ENCODE measurements around the gene DGLUCY. TPM values are rescaled to one million over a fixed set of nuclear protein-coding genes. Genes with fewer than 3 reads are reported as not detected.

Gene DGLUCY
- total RNA-seq, 1 donor from 2014 or later, result 20.0 TPM

- H3K79me2 ChIP-seq (ENCODE audit: insufficient read depth, low read length), result no peaks in the 10 kb centered on the region
- Mint-ChIP-seq H3K4me1 (ENCODE audit: low read depth, unreplicated experiment) (peaks cover 8% of the 10 kb centered on the region), H3K27ac (ENCODE audit: unreplicated experiment) (peak overlapping the region; percentile 77), H3K27me3 (ENCODE audit: low read depth, unreplicated experiment) (peaks cover 10% of the 10 kb centered on the region), H3K9me3 (ENCODE audit: unreplicated experiment) (peaks cover 5% of the 10 kb centered on the region), H3K4me3 (ENCODE audit: unreplicated experiment) (no peak overlapping the region), H3K36me3 (ENCODE audit: low read depth, unreplicated experiment) (peaks cover 2% of the 10 kb centered on the region)
- H3K27me3 ChIP-seq (ENCODE audit: insufficient read depth, low read length), result no peaks in the 10 kb centered on the region
- peak overlapping the region; percentile 37 for H2AFZ ChIP-seq (ENCODE audit: low read depth, low read length)
- peak overlapping the region; percentile 49 for H3K4me2 ChIP-seq (ENCODE audit: low read length)
- H4K20me1 ChIP-seq (ENCODE audit: insufficient read depth, low read length), result no peaks in the 10 kb centered on the region
- FAIRE-seq, result peak; percentile 13
- H3K4me1 ChIP-seq (ENCODE audit: insufficient read depth, low read length), result peaks cover 7% of the 10 kb centered on the region
- TF ChIP-seq CTCF (IDR thresholded peaks at IDR 0.05; ENCODE audit: insufficient read depth, low read depth, low read length) (no peak), EZH2 (IDR thresholded peaks at IDR 0.05; ENCODE audit: insufficient read depth, low read length) (no peak)
- H3K9ac ChIP-seq (ENCODE audit: low read length), result peak overlapping the region; percentile 51
- peak; percentile 94 for DNase-seq (ENCODE audit: low read depth)
- H3K27ac ChIP-seq (ENCODE audit: low read depth, low read length), result peak overlapping the region; percentile 68
- H3K36me3 ChIP-seq (ENCODE audit: insufficient read depth, low read length), result no peaks in the 10 kb centered on the region
- H3K4me3 ChIP-seq (ENCODE audit: insufficient read depth, low read depth, low read length), result no peak overlapping the region
- H3K9me3 ChIP-seq (ENCODE audit: insufficient read depth, low read depth, low read length), result no peaks in the 10 kb centered on the region
Measured at GRCh38 chr14:91237219-91237618, 123.3 kb downstream of the DGLUCY start.

GRCh38 chr14:91238085-91238484, 124.2 kb downstream of the DGLUCY start:
- TF ChIP-seq EZH2 (IDR thresholded peaks at IDR 0.05; ENCODE audit: insufficient read depth, low read length) (no peak), CTCF (IDR thresholded peaks at IDR 0.05; ENCODE audit: insufficient read depth, low read depth, low read length) (no peak)
- no peak overlapping the region for H3K27ac Mint-ChIP-seq (ENCODE audit: unreplicated experiment)
- H3K4me3 Mint-ChIP-seq (ENCODE audit: unreplicated experiment), result no peak overlapping the region
- Histone ChIP-seq H3K27me3 (ENCODE audit: insufficient read depth, low read length) (no peaks in the 10 kb centered on the region), H2AFZ (ENCODE audit: low read depth, low read length) (no peak overlapping the region), H3K4me1 (ENCODE audit: insufficient read depth, low read length) (peaks cover 11% of the 10 kb centered on the region), H3K4me2 (ENCODE audit: low read length) (no peak overlapping the region), H3K9ac (ENCODE audit: low read length) (no peak overlapping the region), H4K20me1 (ENCODE audit: insufficient read depth, low read length) (no peaks in the 10 kb centered on the region), H3K79me2 (ENCODE audit: insufficient read depth, low read length) (no peaks in the 10 kb centered on the region), H3K4me3 (ENCODE audit: insufficient read depth, low read depth, low read length) (no peak overlapping the region), H3K36me3 (ENCODE audit: insufficient read depth, low read length) (no peaks in the 10 kb centered on the region), H3K9me3 (ENCODE audit: insufficient read depth, low read depth, low read length) (no peaks in the 10 kb centered on the region), H3K27ac (ENCODE audit: low read depth, low read length) (no peak overlapping the region)
- FAIRE-seq, result no peak
- H3K36me3 Mint-ChIP-seq (ENCODE audit: low read depth, unreplicated experiment), result peaks cover 2% of the 10 kb centered on the region
- peaks cover 10% of the 10 kb centered on the region for H3K4me1 Mint-ChIP-seq (ENCODE audit: low read depth, unreplicated experiment)
- peaks cover 8% of the 10 kb centered on the region for H3K27me3 Mint-ChIP-seq (ENCODE audit: low read depth, unreplicated experiment)
- H3K9me3 Mint-ChIP-seq (ENCODE audit: unreplicated experiment), result peaks cover 5% of the 10 kb centered on the region
- no peak for DNase-seq (ENCODE audit: low read depth)

- Histone ChIP-seq H3K27me3 (ENCODE audit: insufficient read depth, low read length) (no peaks in the 10 kb centered on the region), H3K4me2 (ENCODE audit: low read length) (no peak overlapping the region), H3K9me3 (ENCODE audit: insufficient read depth, low read depth, low read length) (no peaks in the 10 kb centered on the region), H3K27ac (ENCODE audit: low read depth, low read length) (no peak overlapping the region), H2AFZ (ENCODE audit: low read depth, low read length) (no peak overlapping the region), H3K4me1 (ENCODE audit: insufficient read depth, low read length) (peaks cover 16% of the 10 kb centered on the region), H3K79me2 (ENCODE audit: insufficient read depth, low read length) (no peaks in the 10 kb centered on the region), H3K9ac (ENCODE audit: low read length) (no peak overlapping the region), H4K20me1 (ENCODE audit: insufficient read depth, low read length) (no peaks in the 10 kb centered on the region), H3K4me3 (ENCODE audit: insufficient read depth, low read depth, low read length) (no peak overlapping the region), H3K36me3 (ENCODE audit: insufficient read depth, low read length) (no peaks in the 10 kb centered on the region)
- Mint-ChIP-seq H3K4me3 (ENCODE audit: unreplicated experiment) (no peak overlapping the region), H3K9me3 (ENCODE audit: unreplicated experiment) (peaks cover 5% of the 10 kb centered on the region), H3K27ac (ENCODE audit: unreplicated experiment) (no peak overlapping the region), H3K4me1 (ENCODE audit: low read depth, unreplicated experiment) (peaks cover 16% of the 10 kb centered on the region), H3K27me3 (ENCODE audit: low read depth, unreplicated experiment) (peaks cover 8% of the 10 kb centered on the region), H3K36me3 (ENCODE audit: low read depth, unreplicated experiment) (peaks cover 2% of the 10 kb centered on the region)
- no peak for DNase-seq (ENCODE audit: low read depth)
- TF ChIP-seq EZH2 (IDR thresholded peaks at IDR 0.05; ENCODE audit: insufficient read depth, low read length) (no peak), CTCF (IDR thresholded peaks at IDR 0.05; ENCODE audit: insufficient read depth, low read depth, low read length) (no peak)
- no peak for FAIRE-seq
Measured at GRCh38 chr14:91238661-91239060, 124.8 kb downstream of the DGLUCY start.
